ENCODE results near the gene DYNAP.

DYNAP gene, protein sequence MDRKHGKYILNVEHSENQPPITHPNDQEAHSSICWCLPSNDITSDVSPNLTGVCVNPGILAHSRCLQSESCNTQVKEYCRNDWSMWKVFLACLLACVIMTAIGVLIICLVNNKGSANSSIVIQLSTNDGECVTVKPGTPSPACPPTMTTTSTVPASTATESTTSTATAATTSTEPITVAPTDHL

DNA sequence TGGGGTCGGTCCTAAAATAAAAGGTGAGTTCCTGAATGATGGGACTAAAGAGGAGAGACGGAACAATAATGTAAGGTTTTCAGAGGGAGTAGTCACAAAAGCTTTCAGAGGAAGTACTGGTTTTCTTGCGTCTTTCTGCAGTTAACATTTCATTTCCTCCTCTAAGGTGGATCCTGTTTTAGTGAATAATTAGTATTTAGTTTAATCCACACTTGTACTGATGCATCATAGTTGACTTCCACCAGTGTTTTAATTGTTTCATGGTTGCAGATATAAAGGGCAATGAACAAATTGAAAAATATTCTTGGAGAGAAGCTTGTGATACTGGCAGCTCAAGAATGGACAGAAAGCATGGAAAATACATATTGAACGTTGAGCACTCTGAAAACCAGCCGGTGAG, at the start of gene DYNAP:
TSS of gene DYNAP (plus strand) at position 301 of the 400 bp plus-strand sequence. CDS start at position 339, 38 bp downstream.
- no peak for DNase-seq

- no peak for DNase-seq
These were observed 39.5 kb upstream of the DYNAP start for GRCh38 chr18:54551590-54551989.

DNA sequence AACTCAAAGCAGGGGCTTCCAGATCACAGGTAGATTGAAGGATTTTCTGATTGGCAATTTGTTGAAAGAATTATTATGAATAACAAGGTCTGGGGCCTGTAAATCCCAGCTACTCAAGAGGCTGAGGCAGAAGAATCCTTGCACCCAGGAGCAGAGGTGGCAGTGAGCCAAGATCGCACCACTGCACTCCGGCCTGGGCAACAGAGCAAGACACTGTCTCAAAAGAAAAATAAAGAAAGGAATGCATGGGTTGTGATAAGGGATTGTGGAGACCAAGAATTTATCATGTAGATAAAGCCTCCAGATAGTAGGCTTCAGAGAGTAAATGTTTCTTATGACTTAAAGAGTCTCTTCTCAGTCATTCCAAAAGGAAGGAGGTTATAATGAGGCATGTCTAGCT, 35.8 kb upstream of the DYNAP start:
- no peak for DNase-seq

- DNase-seq, result no peak
These were observed 35.0 kb upstream of the DYNAP start for GRCh38 chr18:54555996-54556395.

DNA sequence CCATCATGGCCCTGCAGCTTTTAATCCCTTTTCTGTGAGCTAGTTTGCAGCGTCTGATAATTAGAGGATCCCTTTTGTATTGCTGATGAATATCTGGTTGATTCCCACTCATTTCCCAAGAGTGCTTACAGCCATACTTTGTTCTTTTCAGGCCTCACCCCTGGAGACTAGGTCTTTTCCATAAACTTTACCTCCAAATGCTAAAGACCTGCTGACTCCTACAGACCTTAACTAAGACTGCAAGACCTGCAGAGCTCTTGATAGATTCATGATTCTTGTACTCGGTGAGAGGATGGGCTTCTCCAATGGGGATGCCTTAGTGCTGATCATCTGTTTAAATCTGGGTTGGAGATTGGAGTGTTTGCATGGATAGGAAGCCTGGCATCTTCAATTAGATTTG, 33.1 kb upstream of the DYNAP start:
- DNase-seq, result no peak

- no peak for DNase-seq
These were observed 32.1 kb upstream of the DYNAP start for GRCh38 chr18:54558609-54559585.

DNA sequence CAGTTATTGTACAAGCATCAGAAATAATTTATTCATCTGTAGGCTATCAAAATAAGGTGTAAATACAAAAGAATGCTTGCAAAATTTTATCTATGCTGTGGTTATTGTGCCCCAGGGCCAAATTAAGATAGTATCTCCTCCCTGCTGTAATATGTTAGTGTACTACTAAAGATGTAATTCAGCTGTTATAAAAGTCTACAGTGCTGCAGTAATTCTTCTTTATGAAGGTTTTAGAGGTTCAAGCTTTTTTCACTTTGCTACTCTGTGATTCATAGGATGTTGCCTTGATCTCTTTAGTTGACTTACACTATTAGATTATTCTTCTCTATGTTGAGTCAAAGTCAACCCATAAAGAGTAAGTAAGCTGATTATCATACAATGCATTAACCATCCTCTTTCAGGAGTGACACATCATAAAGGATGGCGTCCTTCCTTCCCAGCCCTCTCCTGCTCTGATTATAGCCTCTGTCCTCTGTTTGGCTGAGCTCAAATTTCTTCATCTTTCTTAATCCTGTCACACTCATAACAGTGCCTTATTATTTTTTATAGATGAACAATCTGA, 29.3 kb upstream of the DYNAP start:
- no peak for DNase-seq

DNA sequence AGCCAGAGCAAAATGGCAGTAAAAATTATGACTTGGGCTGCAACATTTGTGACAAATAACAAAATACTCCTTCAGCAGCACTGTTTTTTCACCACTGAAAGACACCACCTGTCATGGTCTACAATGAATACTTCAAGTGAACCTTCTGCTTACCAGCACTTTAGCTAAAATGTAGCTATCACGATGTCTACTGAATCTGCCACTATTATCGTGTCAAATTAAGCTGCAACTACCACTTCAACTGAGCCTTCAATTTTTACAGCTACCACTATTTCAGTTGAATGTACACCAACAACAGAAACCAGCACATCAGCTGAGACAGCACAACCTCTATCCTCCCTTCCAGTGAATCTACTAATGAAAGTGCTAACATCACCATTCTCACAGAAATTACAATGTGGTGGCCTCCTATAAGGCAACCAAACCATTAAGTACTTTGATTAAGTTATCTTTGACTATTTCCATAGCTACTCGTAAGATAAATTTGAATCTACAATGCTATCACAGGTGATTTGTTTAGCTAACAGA, 10.8 kb upstream of the DYNAP start:
- no peak for DNase-seq

- no peak for DNase-seq
These were observed 7.0 kb upstream of the DYNAP start for GRCh38 chr18:54584065-54584464.

- DNase-seq, result no peak
These were observed 5.3 kb upstream of the DYNAP start for GRCh38 chr18:54585743-54586142.

DNA sequence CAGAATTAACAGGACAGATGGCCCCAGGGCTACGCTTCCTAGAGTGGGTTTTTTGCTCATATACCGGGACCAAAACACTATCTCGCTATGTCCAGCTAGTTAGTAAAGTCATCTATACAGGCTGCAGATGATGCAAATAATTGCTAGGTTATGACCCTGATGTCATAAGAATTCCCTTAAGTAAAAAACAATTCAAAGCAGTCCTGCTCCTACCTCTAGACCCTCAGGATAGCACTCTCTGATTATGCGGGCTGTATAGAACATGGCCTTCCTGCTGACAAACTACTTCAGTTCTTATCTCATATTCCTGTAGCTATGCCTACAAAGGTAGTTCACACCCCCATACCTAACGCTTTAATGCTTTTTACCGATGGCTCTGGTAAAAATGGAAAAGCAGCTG, 13.2 kb downstream of the DYNAP start:
- DNase-seq, result no peak

DNA sequence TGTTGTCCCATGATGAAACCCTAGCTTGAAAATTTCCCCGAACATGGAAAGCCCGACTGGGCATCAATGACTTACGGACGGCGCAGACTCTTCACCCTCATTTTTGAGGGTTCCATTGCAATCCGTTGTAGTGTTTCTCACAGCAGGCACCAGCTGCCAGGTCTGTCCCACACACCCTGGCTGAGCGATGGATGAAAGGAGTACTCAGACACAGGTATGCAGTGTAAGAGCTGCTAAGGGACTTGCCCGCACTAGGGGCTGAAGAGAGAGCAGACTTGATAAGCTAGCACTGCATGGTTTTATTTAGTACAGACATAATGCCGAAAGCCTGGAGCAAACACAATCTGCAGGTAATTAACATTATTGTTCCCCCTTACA, 15.8 kb downstream of the DYNAP start:
- DNase-seq, result no peak

GRCh38 chr18:54607213-54608027, 16.4 kb downstream of the DYNAP start:
- DNase-seq, result no peak

- no peak for DNase-seq
These were observed 17.1 kb downstream of the DYNAP start for GRCh38 chr18:54608028-54608642.

GRCh38 chr18:54611816-54612215, 20.8 kb downstream of the DYNAP start:
- no peak for DNase-seq

- no peak for DNase-seq
These were observed 21.2 kb downstream of the DYNAP start for GRCh38 chr18:54612237-54612636.

DNA sequence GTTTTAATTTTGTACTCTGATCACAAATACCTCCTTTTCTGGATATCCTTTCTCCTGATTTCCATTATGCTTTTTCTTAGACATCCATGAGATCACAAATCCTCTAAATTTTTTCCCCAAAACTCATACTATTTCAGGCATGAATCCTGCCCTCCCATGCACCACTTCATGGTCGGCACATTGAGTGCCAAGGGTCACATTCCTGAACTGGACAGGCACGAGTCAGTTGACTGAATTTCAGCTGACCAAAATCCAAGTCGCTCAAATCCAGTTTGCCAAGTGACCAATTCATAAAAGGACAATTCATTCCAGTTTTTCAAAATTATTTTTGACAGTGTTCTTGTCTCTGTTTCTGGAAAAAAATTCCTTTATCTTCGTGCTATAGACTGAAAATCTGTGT, 22.1 kb downstream of the DYNAP start:
- no peak for DNase-seq

- DNase-seq, result no peak
These were observed 25.3 kb downstream of the DYNAP start for GRCh38 chr18:54616220-54616848.

GRCh38 chr18:54622084-54622483, 31.0 kb downstream of the DYNAP start:
- no peak for DNase-seq

DNA sequence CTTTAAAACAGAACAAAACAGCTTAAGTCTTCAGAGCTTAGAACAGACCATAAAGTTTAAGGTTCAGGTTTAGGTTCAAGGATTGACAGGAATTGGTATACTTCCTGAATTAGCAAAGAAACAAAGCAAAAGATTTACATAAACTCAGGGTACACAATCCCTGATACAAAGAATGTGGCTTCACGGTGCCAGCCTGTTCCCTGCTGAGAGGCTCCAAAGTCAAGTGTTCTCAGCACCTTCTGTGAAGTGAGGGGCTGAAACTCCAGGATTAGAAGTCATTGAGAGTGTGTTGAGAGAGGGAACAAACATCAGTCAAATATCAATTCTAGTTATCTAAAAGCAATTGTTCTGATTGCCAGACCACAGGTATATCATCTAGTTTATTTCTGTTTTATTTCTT, 35.7 kb downstream of the DYNAP start:
- DNase-seq, result no peak

- no peak for DNase-seq
These were observed 39.9 kb downstream of the DYNAP start for GRCh38 chr18:54630963-54631362.

- DNase-seq, result no peak
These were observed 45.2 kb downstream of the DYNAP start for GRCh38 chr18:54636217-54636616.

All from right hindlimb (tissue), 1 donor.